ENCODE data around the gene MUTYH.

The MUTYH gene

GRCh38 chr1:45317166-45317565 is 23.1 kb downstream of the MUTYH start:
- no peak for DNase-seq (ENCODE audit: extremely low read depth, low read depth)

GRCh38 chr1:45314266-45314665 is 26.0 kb downstream of the MUTYH start:
- no peak for DNase-seq (ENCODE audit: extremely low read depth, low read depth)
- TF ChIP-seq CTCF (IDR thresholded peaks at IDR 0.05; ENCODE audit: low read depth, low read length): no peak

More at GRCh38 chr1:45317166-45317565, 23.1 kb downstream of the MUTYH start:
- TF ChIP-seq CTCF (IDR thresholded peaks at IDR 0.05; ENCODE audit: low read depth, low read length): no peak

GRCh38 chr1:45306905-45307304 is 33.3 kb downstream of the MUTYH start:
- no peak for TF ChIP-seq CTCF (IDR thresholded peaks at IDR 0.05; ENCODE audit: low read depth, low read length)
- no peak for DNase-seq (ENCODE audit: extremely low read depth, low read depth)

GRCh38 chr1:45306319-45306718 is 33.9 kb downstream of the MUTYH start:
- no peak for TF ChIP-seq CTCF (IDR thresholded peaks at IDR 0.05; ENCODE audit: low read depth, low read length)
- DNase-seq (ENCODE audit: extremely low read depth, low read depth): no peak

- DNase-seq (ENCODE audit: extremely low read depth, low read depth): no peak
- TF ChIP-seq CTCF (IDR thresholded peaks at IDR 0.05; ENCODE audit: low read depth, low read length): no peak
Observed at GRCh38 chr1:45305231-45305630, 35.0 kb downstream of the MUTYH start.

GRCh38 chr1:45304311-45305081 is 35.7 kb downstream of the MUTYH start:
- no peak for TF ChIP-seq CTCF (IDR thresholded peaks at IDR 0.05; ENCODE audit: low read depth, low read length)
- DNase-seq (ENCODE audit: extremely low read depth, low read depth): no peak

GRCh38 chr1:45303520-45304310 is 36.5 kb downstream of the MUTYH start:
- TF ChIP-seq CTCF (IDR thresholded peaks at IDR 0.05; ENCODE audit: low read depth, low read length): peak; percentile 63
- peak; percentile 96 for DNase-seq (ENCODE audit: extremely low read depth, low read depth)
